OCI-LY3 (cell line): ENCODE results near the gene TAS2R40.

ENCODE experiments used
- EZH2phosphoT487 ChIP-seq: fragments of 200-600 bp; shearing (Covaris generic); IDR thresholded peaks from 2 replicates; pipeline ENCODE4 v1.6.1; 2018; ENCODE audit warnings: antibody characterized with exemption, mixed run types, low read depth
- TF ChIP-seq, protein P1 (sequence below): fragments of 200-600, 300-600 bp; sonication (generic); IDR thresholded peaks from 2 replicates; pipeline ENCODE4 v1.5.1; 2014; ENCODE audit warnings: antibody characterized with exemption, low read length, low read depth

DNA sequence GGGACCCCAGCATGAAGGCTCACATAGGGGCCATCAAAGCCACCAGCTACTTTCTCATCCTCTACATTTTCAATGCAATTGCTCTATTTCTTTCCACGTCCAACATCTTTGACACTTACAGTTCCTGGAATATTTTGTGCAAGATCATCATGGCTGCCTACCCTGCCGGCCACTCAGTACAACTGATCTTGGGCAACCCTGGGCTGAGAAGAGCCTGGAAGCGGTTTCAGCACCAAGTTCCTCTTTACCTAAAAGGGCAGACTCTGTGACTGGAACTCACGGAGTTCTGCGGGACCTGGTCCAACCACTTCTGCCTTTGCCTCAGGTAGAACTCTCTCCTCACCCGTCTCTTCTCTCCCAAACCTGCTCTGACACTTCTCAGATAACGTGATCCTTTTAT lies 945 bp downstream of the TAS2R40 start:
- TF ChIP-seq, protein P1, sequence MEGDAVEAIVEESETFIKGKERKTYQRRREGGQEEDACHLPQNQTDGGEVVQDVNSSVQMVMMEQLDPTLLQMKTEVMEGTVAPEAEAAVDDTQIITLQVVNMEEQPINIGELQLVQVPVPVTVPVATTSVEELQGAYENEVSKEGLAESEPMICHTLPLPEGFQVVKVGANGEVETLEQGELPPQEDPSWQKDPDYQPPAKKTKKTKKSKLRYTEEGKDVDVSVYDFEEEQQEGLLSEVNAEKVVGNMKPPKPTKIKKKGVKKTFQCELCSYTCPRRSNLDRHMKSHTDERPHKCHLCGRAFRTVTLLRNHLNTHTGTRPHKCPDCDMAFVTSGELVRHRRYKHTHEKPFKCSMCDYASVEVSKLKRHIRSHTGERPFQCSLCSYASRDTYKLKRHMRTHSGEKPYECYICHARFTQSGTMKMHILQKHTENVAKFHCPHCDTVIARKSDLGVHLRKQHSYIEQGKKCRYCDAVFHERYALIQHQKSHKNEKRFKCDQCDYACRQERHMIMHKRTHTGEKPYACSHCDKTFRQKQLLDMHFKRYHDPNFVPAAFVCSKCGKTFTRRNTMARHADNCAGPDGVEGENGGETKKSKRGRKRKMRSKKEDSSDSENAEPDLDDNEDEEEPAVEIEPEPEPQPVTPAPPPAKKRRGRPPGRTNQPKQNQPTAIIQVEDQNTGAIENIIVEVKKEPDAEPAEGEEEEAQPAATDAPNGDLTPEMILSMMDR = no peak
- TF ChIP-seq EZH2phosphoT487 = no peak
